ENCODE results near the gene NFKBIE. TPM values are rescaled to one million over a fixed set of nuclear protein-coding genes. Genes with fewer than 3 reads are reported as not detected.

Gene NFKBIE
- total RNA-seq, 1 donor from 2014 or later = 5.3 TPM

DNA sequence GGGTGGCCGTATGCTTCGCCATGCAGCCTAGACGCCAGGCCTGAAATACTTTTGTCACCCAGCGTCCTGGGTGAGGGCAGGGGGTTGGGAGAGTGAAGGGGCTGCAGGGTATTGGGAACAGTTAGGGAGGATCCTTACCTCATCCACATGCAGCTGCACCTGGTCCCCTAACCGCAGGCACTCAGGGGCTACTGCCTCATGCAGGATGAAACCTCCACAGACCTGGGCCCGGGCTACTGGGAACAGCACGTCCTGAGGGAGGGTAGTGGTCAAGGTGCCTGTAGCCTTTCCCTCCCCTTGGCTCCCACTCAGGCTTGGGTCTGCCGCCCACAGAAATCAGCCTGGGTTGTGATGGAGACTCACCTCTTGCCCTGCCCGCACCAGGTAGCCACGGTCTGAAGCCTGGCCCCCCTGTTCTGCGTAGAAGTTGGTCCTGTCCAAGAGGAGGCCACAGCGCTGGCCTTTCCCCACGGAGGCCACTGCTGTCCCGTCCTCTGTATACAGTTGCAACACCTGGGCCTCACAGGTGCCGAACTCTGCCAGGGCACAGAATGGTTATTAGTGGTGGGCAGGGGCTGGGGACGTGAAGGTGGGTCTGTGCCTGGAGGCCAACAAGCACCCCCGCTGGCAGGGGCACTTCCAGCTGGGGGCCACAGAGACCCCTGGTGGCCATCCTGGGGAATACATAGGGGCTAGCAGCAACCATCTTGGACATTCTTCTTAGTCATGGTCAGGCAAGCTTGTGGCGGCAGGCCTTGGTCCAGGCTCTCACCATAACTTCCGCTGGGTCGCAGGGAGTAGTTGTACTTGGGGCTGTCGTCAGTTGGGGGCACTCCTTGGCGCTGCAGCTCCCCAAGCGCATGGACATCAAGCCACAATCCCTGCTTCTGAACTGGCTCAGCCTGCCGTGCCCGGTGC is 39.2 kb upstream of the NFKBIE start:
- FAIRE-seq = no peak
- no peaks in the 10 kb centered on the region for H3K27me3 ChIP-seq (ENCODE audit: control insufficient read depth, insufficient read depth, low read length)
- peaks cover 53% of the 10 kb centered on the region for H3K36me3 ChIP-seq (ENCODE audit: control insufficient read depth, insufficient read depth, low read length)
- H3K4me3 ChIP-seq (ENCODE audit: low read depth, low read length) = no peak overlapping the region
- TF ChIP-seq, protein P1, sequence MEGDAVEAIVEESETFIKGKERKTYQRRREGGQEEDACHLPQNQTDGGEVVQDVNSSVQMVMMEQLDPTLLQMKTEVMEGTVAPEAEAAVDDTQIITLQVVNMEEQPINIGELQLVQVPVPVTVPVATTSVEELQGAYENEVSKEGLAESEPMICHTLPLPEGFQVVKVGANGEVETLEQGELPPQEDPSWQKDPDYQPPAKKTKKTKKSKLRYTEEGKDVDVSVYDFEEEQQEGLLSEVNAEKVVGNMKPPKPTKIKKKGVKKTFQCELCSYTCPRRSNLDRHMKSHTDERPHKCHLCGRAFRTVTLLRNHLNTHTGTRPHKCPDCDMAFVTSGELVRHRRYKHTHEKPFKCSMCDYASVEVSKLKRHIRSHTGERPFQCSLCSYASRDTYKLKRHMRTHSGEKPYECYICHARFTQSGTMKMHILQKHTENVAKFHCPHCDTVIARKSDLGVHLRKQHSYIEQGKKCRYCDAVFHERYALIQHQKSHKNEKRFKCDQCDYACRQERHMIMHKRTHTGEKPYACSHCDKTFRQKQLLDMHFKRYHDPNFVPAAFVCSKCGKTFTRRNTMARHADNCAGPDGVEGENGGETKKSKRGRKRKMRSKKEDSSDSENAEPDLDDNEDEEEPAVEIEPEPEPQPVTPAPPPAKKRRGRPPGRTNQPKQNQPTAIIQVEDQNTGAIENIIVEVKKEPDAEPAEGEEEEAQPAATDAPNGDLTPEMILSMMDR (IDR thresholded peaks at IDR 0.05; ENCODE audit: insufficient read depth, low read length, severe bottlenecking) = peak; percentile 74
- DNase-seq (ENCODE audit: low read depth) = no peak

DNA sequence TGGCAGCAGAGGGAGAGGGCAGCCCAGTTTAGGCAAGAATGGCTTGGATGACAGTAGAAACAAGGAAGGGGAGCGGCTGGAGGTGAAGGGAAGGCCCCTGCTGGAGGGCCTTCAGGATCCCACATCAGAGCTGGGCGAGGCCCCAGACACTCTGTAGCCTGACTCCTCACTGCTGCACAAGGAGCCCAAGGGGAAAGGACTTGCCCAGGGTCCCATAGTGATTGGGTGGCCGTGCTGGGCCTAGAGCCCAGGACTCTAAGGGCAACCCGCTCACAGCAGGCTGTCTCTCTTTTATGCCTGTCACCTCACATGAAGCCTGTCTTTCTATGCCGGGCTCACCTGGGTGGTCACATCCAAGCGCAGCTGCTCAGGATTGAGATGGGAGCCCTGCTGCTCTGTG is 38.5 kb upstream of the NFKBIE start:
- no peak overlapping the region for H3K4me3 ChIP-seq (ENCODE audit: low read depth, low read length)
- DNase-seq (ENCODE audit: low read depth) = no peak
- H3K27me3 ChIP-seq (ENCODE audit: control insufficient read depth, insufficient read depth, low read length) = no peaks in the 10 kb centered on the region
- H3K36me3 ChIP-seq (ENCODE audit: control insufficient read depth, insufficient read depth, low read length) = peaks cover 52% of the 10 kb centered on the region
- FAIRE-seq = no peak
- TF ChIP-seq, protein P1 (IDR thresholded peaks at IDR 0.05; ENCODE audit: insufficient read depth, low read length, severe bottlenecking) = no peak

DNA sequence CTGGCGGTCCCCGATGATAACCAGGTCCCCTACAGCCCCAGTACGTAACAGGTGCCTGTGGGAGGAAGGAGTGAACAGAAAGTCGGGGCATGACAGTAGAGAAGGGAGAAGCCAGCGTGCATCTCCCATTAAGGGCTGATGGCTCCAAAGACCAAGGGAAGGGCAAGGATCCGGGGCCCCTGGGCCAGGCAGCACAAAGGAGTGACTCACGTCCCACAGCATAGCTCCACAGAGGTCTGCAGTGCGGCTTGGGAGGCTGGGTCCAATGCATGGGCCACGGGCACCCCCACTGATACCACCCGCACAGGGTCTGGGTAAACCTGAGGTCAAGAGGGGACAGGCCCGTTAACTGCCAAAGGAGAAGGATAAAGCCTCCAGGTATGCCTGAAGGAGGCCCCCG is 37.5 kb upstream of the NFKBIE start:
- Histone ChIP-seq H3K27me3 (ENCODE audit: control insufficient read depth, insufficient read depth, low read length) (no peaks in the 10 kb centered on the region), H3K4me3 (ENCODE audit: low read depth, low read length) (no peak overlapping the region), H3K36me3 (ENCODE audit: control insufficient read depth, insufficient read depth, low read length) (peaks cover 52% of the 10 kb centered on the region)
- TF ChIP-seq, protein P1 (IDR thresholded peaks at IDR 0.05; ENCODE audit: insufficient read depth, low read length, severe bottlenecking) = no peak
- DNase-seq (ENCODE audit: low read depth) (no peak), FAIRE-seq (no peak)

DNA sequence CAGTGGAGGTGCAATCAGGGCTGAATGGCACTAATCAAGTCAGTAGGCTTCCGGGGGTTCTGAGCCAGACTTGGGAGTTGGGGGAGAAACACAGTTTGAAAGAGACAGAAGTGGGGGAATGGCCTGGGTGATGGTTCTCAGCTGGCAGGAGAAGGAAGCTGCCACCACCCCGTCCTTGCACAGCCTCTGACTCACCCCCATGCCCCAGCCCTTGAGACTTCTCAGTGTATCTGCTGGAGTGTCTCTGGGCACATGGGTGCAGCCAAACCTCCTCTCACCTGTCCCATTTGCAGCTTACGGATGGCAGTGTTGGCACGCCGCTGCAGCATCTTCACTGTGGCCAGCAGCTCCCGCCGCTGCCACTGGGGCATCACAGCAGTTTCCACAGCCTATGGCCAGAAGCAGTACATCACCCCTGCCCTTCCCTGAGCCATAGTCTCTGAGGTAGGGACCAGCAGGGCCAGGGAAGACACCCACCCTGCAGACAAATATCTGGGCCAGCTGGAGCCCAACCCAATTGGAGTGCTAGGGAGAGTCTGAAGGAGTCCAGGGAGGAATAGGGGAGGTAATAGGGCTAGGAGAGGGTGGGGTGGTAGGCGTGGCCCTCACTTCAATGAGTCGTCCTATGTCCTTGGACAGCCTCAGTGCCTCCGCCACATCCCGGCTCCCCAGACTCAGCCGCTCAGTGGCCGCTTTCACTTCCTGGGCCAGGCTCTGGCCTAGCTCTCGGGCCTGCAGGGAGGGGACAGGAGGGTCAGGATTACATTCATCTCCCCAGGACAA is 36.6 kb upstream of the NFKBIE start:
- no peak overlapping the region for H3K4me3 ChIP-seq (ENCODE audit: low read depth, low read length)
- peaks cover 51% of the 10 kb centered on the region for H3K36me3 ChIP-seq (ENCODE audit: control insufficient read depth, insufficient read depth, low read length)
- FAIRE-seq (no peak), DNase-seq (ENCODE audit: low read depth) (no peak)
- H3K27me3 ChIP-seq (ENCODE audit: control insufficient read depth, insufficient read depth, low read length) = peaks cover 3% of the 10 kb centered on the region
- TF ChIP-seq, protein P1 (IDR thresholded peaks at IDR 0.05; ENCODE audit: insufficient read depth, low read length, severe bottlenecking) = no peak

DNA sequence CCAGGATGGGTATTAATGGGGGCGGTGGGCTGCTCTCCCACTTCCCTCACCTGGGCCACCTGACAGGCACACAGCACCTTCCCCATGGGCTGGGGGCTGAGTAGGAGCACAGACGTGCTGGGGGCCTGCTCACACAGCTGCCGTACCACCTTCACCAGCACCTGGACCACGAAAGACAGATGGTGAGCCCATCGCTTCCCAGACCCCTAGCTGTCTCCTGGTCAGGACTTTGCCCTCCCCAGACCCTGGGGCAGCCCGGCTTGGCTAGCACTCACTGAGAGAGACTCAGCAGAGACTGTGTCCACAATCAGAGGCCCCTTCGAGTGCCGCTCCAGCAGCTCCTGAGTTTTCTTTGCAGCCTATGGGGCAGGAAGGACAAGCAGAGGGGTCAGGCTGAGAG is 35.8 kb upstream of the NFKBIE start:
- TF ChIP-seq, protein P1 (IDR thresholded peaks at IDR 0.05; ENCODE audit: insufficient read depth, low read length, severe bottlenecking) = no peak
- no peak for DNase-seq (ENCODE audit: low read depth)
- no peak overlapping the region for H3K4me3 ChIP-seq (ENCODE audit: low read depth, low read length)
- H3K36me3 ChIP-seq (ENCODE audit: control insufficient read depth, insufficient read depth, low read length) = peaks cover 45% of the 10 kb centered on the region
- no peak for FAIRE-seq
- peaks cover 7% of the 10 kb centered on the region for H3K27me3 ChIP-seq (ENCODE audit: control insufficient read depth, insufficient read depth, low read length)
